IMR-90 (cell line): ENCODE results near the gene EIF3L.

Source experiments
- CEBPB ChIP-seq: IDR thresholded peaks from 2 replicates; pipeline ENCODE4 v1.6.1; 2012; ENCODE audit warnings: low read depth, low read length, improper control_type of control experiment
- FOS ChIP-seq: fragments of 150-350 bp; IDR thresholded peaks from 2 replicates; pipeline ENCODE4 v1.6.1; 2016; ENCODE audit warnings: low read depth, low read length
- NFE2L2 ChIP-seq: fragments of 150-350 bp; IDR thresholded peaks from 2 replicates; pipeline ENCODE4 v1.6.1; 2016; ENCODE audit warnings: low read depth, mild to moderate bottlenecking, low read length
- TF ChIP-seq, protein P1 (sequence below): conservative IDR thresholded peaks from 2 replicates; pipeline ENCODE4 v1.5.1; 2012; ENCODE audit warnings: mild to moderate bottlenecking, low read depth, low read length, improper control_type of control experiment

DNA sequence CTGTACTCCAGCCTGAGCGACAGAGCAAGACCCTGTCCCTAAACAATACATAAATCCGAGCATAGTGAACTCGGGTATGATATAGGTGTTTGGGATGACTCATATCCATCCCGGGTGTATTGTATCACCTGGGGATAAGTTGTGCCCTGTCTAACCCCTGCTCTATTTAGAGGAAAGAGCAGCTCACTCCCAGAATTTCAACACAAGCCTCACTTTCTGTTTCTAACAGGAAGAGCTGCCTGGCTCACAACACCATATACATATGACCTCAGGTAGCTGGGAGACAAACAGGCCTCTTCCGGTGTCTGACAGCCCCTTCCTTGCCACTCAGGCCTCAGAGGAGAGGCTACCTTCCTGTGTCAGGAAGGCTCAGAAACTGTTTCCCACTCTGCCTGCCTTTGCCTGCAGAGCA is 47.0 kb downstream of the EIF3L start:
- TF ChIP-seq, protein P1, sequence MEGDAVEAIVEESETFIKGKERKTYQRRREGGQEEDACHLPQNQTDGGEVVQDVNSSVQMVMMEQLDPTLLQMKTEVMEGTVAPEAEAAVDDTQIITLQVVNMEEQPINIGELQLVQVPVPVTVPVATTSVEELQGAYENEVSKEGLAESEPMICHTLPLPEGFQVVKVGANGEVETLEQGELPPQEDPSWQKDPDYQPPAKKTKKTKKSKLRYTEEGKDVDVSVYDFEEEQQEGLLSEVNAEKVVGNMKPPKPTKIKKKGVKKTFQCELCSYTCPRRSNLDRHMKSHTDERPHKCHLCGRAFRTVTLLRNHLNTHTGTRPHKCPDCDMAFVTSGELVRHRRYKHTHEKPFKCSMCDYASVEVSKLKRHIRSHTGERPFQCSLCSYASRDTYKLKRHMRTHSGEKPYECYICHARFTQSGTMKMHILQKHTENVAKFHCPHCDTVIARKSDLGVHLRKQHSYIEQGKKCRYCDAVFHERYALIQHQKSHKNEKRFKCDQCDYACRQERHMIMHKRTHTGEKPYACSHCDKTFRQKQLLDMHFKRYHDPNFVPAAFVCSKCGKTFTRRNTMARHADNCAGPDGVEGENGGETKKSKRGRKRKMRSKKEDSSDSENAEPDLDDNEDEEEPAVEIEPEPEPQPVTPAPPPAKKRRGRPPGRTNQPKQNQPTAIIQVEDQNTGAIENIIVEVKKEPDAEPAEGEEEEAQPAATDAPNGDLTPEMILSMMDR = no peak
- TF ChIP-seq CEBPB (no peak), NFE2L2 (no peak), FOS (no peak)
